SK-N-SH treated with all-trans-retinoic acid at 6 μM for 48 hours (cell line): ENCODE results near the gene CTTNBP2NL.

ENCODE experiments used
- ATAC-seq: fragments of 200-7000 bp; cut with Tn5 transposase; 3 replicates; pipeline ENCODE4 v1.9.1; 2020; ENCODE audit warnings: mild to moderate bottlenecking, moderate library complexity
- ARNTL ChIP-seq: fragments of 450-650 bp; formaldehyde crosslinking; IDR thresholded peaks from 2 replicates; pipeline ENCODE4 v1.5.0; 2020; ENCODE audit warnings: low read depth, mild to moderate bottlenecking, moderate library complexity, borderline replicate concordance
- BACH2 ChIP-seq: fragments of 250-450 bp; sonication (Bioruptor Pico); IDR thresholded peaks from 2 replicates; pipeline ENCODE4 v1.9.0; 2021; ENCODE audit warnings: mild to moderate bottlenecking, borderline replicate concordance
- CSRNP3 ChIP-seq: fragments of 250-450 bp; sonication (Bioruptor Pico); IDR thresholded peaks from 2 replicates; pipeline ENCODE4 v1.5.1; 2021; ENCODE audit warnings: mild to moderate bottlenecking, moderate library complexity
- OSR1 ChIP-seq: fragments of 250-450 bp; sonication (Bioruptor Pico); IDR thresholded peaks from 2 replicates; pipeline ENCODE4 v1.8.0; 2022; ENCODE audit warnings: moderate library complexity, mild to moderate bottlenecking, inconsistent platforms
- RARB ChIP-seq: fragments of 250-450 bp; sonication (Bioruptor Pico); IDR thresholded peaks from 2 replicates; pipeline ENCODE4 v1.8.0; 2021; ENCODE audit warnings: mild to moderate bottlenecking, moderate library complexity
- SNAI2 ChIP-seq: fragments of 250-450 bp; sonication (Bioruptor Pico); IDR thresholded peaks from 2 replicates; pipeline ENCODE4 v1.5.0; 2020; ENCODE audit warnings: mild to moderate bottlenecking, moderate library complexity
- TOX ChIP-seq: fragments of 250-450 bp; sonication (Bioruptor Pico); IDR thresholded peaks from 2 replicates; pipeline ENCODE4 v1.8.0; 2021; ENCODE audit warnings: mild to moderate bottlenecking, moderate library complexity, borderline replicate concordance
- TSHZ2 ChIP-seq: fragments of 250-450 bp; sonication (Bioruptor Pico); IDR thresholded peaks from 2 replicates; pipeline ENCODE4 v1.5.0; 2020; ENCODE audit warnings: mild to moderate bottlenecking, moderate library complexity
- ZFP3 ChIP-seq: fragments of 250-450 bp; sonication (Bioruptor Pico); IDR thresholded peaks from 2 replicates; pipeline ENCODE4 v1.5.0; 2020; ENCODE audit warnings: mild to moderate bottlenecking, moderate library complexity
- ZFP30 ChIP-seq: fragments of 450-650 bp; formaldehyde crosslinking; IDR thresholded peaks from 2 replicates; pipeline ENCODE4 v1.5.0; 2022; ENCODE audit warnings: mild to moderate bottlenecking, moderate library complexity
- ZNF565 ChIP-seq: fragments of 450-650 bp; formaldehyde crosslinking; conservative IDR thresholded peaks from 2 replicates; pipeline ENCODE4 v1.5.0; 2020; ENCODE audit warnings: low read depth, mild to moderate bottlenecking, moderate library complexity
- ZNF70 ChIP-seq: fragments of 450-650 bp; formaldehyde crosslinking; IDR thresholded peaks from 2 replicates; pipeline ENCODE4 v1.5.0; 2020; ENCODE audit warnings: mild to moderate bottlenecking, moderate library complexity
- ZNF8 ChIP-seq: fragments of 450-650 bp; formaldehyde crosslinking; IDR thresholded peaks from 2 replicates; pipeline ENCODE4 v1.5.0; 2020; ENCODE audit warnings: mild to moderate bottlenecking, moderate library complexity
- TF ChIP-seq, protein P1 (sequence below): fragments of 250-450 bp; sonication (Bioruptor Pico); IDR thresholded peaks from 2 replicates; pipeline ENCODE4 v1.5.1; 2020; ENCODE audit warnings: low read depth, mild to moderate bottlenecking, moderate library complexity
- TF ChIP-seq, protein P2 (sequence below): fragments of 250-450 bp; sonication (Bioruptor Pico); IDR thresholded peaks from 2 replicates; pipeline ENCODE4 v1.8.0; 2020; ENCODE audit warnings: mild to moderate bottlenecking, moderate library complexity, borderline replicate concordance
- TF ChIP-seq, protein P3 (sequence below): fragments of 250-450 bp; sonication (Bioruptor Pico); IDR thresholded peaks from 2 replicates; pipeline ENCODE4 v1.8.0; 2021; ENCODE audit warnings: low read depth, mild to moderate bottlenecking, moderate library complexity, borderline replicate concordance

Gene CTTNBP2NL

DNA sequence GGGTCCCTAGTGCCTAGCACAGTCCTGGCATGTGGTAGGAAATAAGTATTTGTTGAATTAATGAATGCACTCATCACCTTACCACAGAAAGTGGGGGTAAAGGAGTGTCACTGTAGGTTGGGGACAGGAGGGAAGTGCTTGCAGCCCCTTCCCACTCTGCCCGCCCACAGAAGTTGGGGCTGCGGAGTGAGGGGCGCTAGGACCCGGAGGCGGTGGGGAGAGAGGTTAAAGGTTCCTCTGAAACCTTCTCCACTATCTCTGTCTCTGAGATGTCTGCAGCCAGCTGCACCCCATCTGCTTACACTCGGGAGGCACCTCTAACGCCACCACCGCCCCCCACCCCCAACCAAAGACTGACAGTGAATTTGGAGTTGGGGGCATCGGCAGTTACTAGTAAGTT lies 111.3 kb downstream of the CTTNBP2NL start (continued):
- no peak for TF ChIP-seq CSRNP3 (CRISPR knock-in tag)
- TF ChIP-seq, protein P1, sequence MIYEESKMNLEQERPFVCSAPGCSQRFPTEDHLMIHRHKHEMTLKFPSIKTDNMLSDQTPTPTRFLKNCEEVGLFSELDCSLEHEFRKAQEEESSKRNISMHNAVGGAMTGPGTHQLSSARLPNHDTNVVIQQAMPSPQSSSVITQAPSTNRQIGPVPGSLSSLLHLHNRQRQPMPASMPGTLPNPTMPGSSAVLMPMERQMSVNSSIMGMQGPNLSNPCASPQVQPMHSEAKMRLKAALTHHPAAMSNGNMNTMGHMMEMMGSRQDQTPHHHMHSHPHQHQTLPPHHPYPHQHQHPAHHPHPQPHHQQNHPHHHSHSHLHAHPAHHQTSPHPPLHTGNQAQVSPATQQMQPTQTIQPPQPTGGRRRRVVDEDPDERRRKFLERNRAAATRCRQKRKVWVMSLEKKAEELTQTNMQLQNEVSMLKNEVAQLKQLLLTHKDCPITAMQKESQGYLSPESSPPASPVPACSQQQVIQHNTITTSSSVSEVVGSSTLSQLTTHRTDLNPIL = no peak
- TF ChIP-seq, protein P2, sequence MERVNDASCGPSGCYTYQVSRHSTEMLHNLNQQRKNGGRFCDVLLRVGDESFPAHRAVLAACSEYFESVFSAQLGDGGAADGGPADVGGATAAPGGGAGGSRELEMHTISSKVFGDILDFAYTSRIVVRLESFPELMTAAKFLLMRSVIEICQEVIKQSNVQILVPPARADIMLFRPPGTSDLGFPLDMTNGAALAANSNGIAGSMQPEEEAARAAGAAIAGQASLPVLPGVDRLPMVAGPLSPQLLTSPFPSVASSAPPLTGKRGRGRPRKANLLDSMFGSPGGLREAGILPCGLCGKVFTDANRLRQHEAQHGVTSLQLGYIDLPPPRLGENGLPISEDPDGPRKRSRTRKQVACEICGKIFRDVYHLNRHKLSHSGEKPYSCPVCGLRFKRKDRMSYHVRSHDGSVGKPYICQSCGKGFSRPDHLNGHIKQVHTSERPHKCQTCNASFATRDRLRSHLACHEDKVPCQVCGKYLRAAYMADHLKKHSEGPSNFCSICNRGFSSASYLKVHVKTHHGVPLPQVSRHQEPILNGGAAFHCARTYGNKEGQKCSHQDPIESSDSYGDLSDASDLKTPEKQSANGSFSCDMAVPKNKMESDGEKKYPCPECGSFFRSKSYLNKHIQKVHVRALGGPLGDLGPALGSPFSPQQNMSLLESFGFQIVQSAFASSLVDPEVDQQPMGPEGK (CRISPR knock-in tag) = no peak
- TF ChIP-seq ZFP3 (CRISPR knock-in tag) = no peak

DNA sequence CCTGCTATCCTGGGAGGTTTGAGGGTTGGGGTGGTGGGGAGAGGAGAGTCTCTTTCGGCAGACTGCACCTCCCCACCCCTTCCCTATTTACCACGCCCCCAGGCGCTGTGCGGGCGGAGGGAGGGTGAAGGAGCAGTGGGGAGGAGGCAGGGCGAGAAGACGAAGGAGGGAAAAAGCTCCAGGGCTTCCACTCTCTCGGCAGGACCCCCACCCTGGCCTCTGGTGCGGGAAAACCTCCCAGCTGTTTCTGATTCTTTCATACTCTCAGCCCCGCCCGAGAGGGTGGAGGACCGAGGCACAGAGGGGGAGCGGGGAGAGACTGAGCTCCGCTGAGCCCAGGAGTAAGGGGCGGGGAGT lies 111.9 kb downstream of the CTTNBP2NL start:
- ATAC-seq = peak; percentile 55
- TF ChIP-seq ZFP3 (CRISPR knock-in tag) (no peak), ZNF8 (no peak)

GRCh38 chr1:112508278-112509004 lies 112.4 kb downstream of the CTTNBP2NL start, which contains the start of gene WNT2B:
Gene WNT2B (plus strand): TSS chr1:112508965. CDS start chr1:112509263, 298 bp downstream.
- TF ChIP-seq ZFP30 (no peak), RARB (no peak), TSHZ2 (no peak), ARNTL (CRISPR knock-in tag) (no peak), OSR1 (CRISPR knock-in tag) (no peak), BACH2 (CRISPR knock-in tag) (no peak), ZNF8 (no peak), ZNF70 (CRISPR knock-in tag) (no peak), TOX (CRISPR knock-in tag) (no peak), SNAI2 (CRISPR knock-in tag) (no peak), ZNF565 (CRISPR knock-in tag) (no peak)
- TF ChIP-seq, protein P1 = no peak
- TF ChIP-seq, protein P3, sequence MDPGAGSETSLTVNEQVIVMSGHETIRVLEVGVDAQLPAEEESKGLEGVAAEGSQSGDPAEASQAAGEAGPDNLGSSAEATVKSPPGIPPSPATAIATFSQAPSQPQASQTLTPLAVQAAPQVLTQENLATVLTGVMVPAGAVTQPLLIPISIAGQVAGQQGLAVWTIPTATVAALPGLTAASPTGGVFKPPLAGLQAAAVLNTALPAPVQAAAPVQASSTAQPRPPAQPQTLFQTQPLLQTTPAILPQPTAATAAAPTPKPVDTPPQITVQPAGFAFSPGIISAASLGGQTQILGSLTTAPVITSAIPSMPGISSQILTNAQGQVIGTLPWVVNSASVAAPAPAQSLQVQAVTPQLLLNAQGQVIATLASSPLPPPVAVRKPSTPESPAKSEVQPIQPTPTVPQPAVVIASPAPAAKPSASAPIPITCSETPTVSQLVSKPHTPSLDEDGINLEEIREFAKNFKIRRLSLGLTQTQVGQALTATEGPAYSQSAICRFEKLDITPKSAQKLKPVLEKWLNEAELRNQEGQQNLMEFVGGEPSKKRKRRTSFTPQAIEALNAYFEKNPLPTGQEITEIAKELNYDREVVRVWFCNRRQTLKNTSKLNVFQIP (CRISPR knock-in tag) = no peak
- TF ChIP-seq, all 23 proteins: peak for 0
- ATAC-seq = peak; percentile 72
